SIG-M5 treated with dmso at 0.1 percent for 504 hours (cell line): Measurements from ENCODE around the gene SERPINB1.
"Not testable (repeated sequence)": the region's sequence is repeated elsewhere in the genome, so short reads cannot be mapped to it uniquely, and the experiment has no call there.

ENCODE experiments used
- DNase-seq: peaks from one replicate; lab custom pipeline; 2025; ENCODE audit not compliant: unreplicated experiment; lab: John Stamatoyannopoulos, UW

SERPINB1 gene

GRCh38 chr6:2866171-2866846, 24.6 kb upstream of the SERPINB1 start:
- DNase-seq, result no peak

GRCh38 chr6:2865694-2866151, 24.1 kb upstream of the SERPINB1 start:
- no peak for DNase-seq

GRCh38 chr6:2865270-2865669, 23.6 kb upstream of the SERPINB1 start:
- DNase-seq, result no peak

GRCh38 chr6:2863901-2864300, 22.2 kb upstream of the SERPINB1 start:
- DNase-seq, result no peak

GRCh38 chr6:2862712-2863181, 21.1 kb upstream of the SERPINB1 start:
- no peak for DNase-seq

- no peak for DNase-seq
Measured at GRCh38 chr6:2861822-2862164, 20.1 kb upstream of the SERPINB1 start.

GRCh38 chr6:2861060-2861821, 19.6 kb upstream of the SERPINB1 start:
- no peak for DNase-seq

GRCh38 chr6:2860706-2861059, 19.0 kb upstream of the SERPINB1 start:
- DNase-seq, result not testable (repeated sequence)

- DNase-seq, result not testable (repeated sequence)
Measured at GRCh38 chr6:2859798-2860705, 18.4 kb upstream of the SERPINB1 start.

- DNase-seq, result no peak
Measured at GRCh38 chr6:2859185-2859700, 17.6 kb upstream of the SERPINB1 start.

- DNase-seq, result no peak
Measured at GRCh38 chr6:2857580-2858337, 16.1 kb upstream of the SERPINB1 start.

GRCh38 chr6:2857185-2857579, 15.5 kb upstream of the SERPINB1 start:
- no peak for DNase-seq

GRCh38 chr6:2855061-2855519, 13.4 kb upstream of the SERPINB1 start:
- DNase-seq, result no peak

- DNase-seq, result peak; percentile 95
Measured at GRCh38 chr6:2854396-2854982, 12.8 kb upstream of the SERPINB1 start.

GRCh38 chr6:2853769-2854395, 12.2 kb upstream of the SERPINB1 start:
- DNase-seq, result peak; percentile 91

GRCh38 chr6:2853378-2853768, 11.7 kb upstream of the SERPINB1 start:
- not testable (repeated sequence) for DNase-seq

GRCh38 chr6:2852921-2853322, 11.3 kb upstream of the SERPINB1 start:
- DNase-seq, result no peak

- DNase-seq, result no peak
Measured at GRCh38 chr6:2852514-2852855, 10.8 kb upstream of the SERPINB1 start.

- DNase-seq, result no peak
Measured at GRCh38 chr6:2851727-2852513, 10.3 kb upstream of the SERPINB1 start.
